Posterior vena cava (tissue), 2 donors: ENCODE data around the gene NEURL4. TPM values are rescaled to one million over a fixed set of nuclear protein-coding genes. Genes with fewer than 3 reads are reported as not detected.
"Not testable (repeated sequence)": the region's sequence is repeated elsewhere in the genome, so short reads cannot be mapped to it uniquely, and the experiment has no call there.

Experiments used
- DNase-seq: peaks from one replicate; pipeline ENCODE4 v3.0.0-alpha.2; 2020; ENCODE audit warnings: low spot score
- intact Hi-C, 2 donors: fragments of 100-400 bp; cut with DNase I; formaldehyde crosslinking; loops; one replicate each; pipeline versions ENCODE4 v1.14.1 to v1.14.2; 2022 to 2023
- total RNA-seq, 2 donors: library from RNA; stranded (reverse); fragmentation: NEBNext Ultra II Directional; extraction: Animal tissue kit (Norgen Biotek cat#: 25700); gene quantifications; one replicate each; pipeline ENCODE4 v1.2.1, GENCODE V29; 2021
- donor health status: DM: yes; HTN: yes; CAD: no.
- donor health status: DM: yes; HTN: yes; CAD: no.

The NEURL4 gene
- total RNA-seq, 2 donors from 2014 or later: 20.0 to 22.8 TPM

DNA sequence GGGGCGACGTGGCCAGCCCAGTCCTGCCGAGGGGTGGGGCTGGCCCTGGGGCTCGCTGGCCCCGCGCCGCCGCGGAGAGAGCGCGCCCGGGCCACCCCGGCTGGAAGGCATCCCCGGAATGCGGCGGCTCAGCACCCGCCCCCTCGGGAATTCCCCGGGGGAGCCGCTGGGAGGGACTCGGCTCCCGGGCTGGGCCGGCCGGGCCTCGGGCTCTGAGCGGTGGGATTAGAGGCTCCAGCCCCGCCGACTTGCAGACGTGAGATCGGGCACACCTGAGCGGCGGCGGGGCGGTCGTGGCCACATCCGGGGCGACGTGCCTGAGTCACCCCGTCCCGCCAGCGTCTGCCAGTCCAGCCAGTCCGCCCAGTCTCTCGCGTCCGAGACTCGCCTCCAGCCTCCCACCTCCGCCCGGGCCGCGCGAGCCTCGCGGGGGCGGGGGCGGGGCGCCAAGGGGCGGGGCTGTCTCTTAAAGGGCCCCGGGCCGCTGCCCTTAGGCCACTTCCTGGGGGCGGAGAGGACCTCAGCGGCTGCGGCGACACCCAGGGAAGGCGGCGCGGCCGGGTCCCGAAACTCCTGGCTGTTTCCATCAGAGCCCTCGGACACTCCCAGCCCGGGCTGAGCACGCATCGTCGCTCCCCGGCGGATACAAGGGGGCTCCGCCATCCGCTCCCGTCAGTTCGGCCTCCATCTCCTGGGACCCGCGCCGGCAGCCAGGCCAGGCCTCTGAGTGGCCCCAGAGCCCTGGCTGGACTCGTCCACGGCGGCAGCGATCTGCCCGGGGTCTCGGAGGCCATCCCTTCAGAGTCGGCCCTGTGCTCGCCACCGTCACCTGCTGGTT lies 22.7 kb upstream of the NEURL4 start, which contains the start of gene KCTD11:
TSS of gene KCTD11 (plus strand) at position 498 of the 838 bp plus-strand sequence.
- intact Hi-C loops: loop anchor here in 1 of 2 donors (10.0 kb wide), 2 partner anchors 83 to 213 kb away; partner anchors contain the start of genes FGF11, SENP3 and TMEM102
- DNase-seq: peak; percentile 98

DNA sequence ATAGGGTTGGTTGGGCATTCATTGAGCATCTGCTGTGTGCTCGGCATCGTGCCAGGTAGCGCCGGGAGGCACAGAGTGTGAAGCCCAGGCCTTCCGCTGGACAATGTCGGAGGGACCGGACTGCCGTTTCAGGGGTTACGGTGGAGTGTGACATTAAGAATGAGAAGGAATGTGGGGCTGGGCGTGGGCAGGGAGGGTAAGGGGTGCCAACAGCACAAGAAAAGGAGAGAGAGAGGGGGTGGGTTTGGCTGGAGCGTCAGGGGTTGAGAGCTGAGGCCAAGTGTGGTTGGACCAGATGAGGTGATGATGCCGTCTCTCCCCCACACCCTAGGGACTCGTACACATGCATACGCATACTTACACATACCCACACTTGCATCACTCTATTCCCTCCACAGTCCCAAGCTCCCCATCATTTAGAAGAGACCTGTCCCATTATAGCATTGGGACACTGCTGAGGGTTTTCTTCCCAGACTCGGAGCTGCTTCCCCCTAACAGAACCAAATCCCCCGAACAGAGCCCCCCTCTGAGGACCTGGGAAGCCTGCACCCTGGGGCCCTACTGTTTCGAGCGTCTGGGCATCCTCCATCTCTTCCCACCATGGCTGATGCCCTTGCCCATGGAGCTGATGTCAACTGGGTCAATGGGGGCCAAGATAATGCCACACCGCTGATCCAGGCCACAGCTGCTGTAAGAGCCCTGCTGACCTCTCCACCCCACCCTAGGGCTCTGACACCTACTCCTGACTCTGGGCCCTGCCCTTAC lies 19.5 kb upstream of the NEURL4 start:
- no peak for DNase-seq
- intact Hi-C loops: loop anchor here (5.0 to 10.0 kb wide), 2 partner anchors 54 to 96 kb away; partner anchors contain the start of genes CTDNEP1 (in 1 of the 2), ELP5 (in 1 of the 2) and YBX2 (in 1 of the 2)

DNA sequence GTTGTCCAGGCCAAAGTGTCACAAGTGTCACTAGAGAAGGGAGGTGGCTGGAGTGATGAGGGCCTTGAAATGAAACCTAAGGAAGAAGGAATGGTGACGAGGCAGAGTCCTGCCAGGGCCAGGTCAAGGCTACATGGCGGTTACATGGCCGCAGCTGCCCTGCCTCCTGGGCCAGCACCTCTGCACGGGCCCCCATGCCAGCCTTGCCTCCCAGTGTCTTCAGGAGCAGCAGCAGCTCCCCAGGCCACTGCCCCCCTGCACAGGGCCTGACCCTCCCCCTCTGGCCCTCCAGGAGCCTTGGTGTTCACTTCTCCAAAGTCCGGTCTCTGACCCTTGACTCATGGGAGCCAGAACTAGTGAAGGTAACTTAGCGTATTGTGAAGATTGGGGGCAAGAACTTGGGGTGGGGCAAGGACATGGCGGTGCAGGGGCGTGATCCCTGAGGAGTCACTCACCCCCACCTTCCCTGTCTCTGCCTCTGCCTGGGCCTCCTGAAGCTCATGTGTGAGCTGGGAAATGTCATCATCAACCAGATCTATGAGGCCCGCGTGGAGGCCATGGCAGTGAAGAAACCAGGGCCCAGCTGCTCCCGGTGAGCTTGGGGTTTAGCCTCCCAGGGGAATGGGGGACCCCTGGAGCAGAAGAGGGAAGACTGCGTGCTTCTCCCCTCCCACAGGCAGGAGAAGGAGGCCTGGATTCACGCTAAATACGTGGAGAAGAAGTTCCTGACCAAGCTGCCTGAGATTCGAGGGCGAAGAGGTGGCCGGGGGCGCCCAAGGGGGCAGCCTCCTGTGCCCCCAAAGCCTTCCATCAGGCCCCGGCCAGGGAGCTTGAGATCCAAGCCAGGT lies 18.7 kb upstream of the NEURL4 start:
- intact Hi-C loops: loop anchor here (5.0 to 10.0 kb wide), 2 partner anchors 53 to 96 kb away; partner anchors contain the start of genes CTDNEP1 (in 1 of the 2), ELP5 (in 1 of the 2) and YBX2 (in 1 of the 2)
- DNase-seq: no peak

DNA sequence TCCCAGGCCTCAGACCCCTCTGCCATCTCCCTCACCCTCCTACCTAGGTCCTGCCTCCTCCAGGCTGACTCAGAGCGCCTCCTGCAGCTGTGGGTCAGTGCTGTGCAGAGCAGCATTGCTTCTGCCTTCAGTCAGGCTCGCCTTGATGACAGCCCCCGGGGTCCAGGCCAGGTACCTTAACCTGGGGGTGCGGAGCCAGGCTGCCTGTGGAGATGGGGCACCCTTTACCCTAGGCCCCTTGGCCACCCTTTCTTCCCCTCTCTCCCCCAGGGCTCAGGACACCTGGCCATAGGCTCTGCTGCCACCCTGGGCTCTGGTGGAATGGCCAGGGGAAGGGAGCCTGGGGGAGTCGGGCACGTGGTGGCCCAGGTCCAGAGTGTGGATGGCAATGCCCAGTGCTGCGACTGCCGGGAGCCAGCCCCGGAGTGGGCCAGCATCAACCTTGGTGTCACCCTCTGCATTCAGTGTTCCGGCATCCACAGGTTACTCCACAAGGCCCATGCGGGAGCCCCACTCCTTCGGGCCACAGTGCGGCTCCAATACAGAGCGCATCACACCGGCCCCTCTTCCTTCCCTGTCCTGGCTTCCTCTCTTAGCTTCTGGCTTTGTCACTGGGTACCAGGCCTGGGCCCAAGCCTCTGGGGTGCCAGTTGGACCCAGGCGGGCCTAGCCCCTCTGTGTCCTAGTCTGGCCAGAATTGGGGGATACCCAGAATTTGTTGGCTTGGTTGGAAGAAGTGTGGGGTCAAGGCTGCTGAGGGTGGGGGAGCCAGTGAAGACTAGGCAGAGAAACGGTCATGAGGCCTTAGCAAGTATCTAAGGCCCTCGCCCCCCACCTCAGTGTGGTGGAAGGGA lies 17.9 kb upstream of the NEURL4 start:
- no peak for DNase-seq
- intact Hi-C loops: loop anchor here (5.0 to 10.0 kb wide), 2 partner anchors 52 to 95 kb away; partner anchors contain the start of genes CTDNEP1 (in 1 of the 2), ELP5 (in 1 of the 2) and YBX2 (in 1 of the 2)

DNA sequence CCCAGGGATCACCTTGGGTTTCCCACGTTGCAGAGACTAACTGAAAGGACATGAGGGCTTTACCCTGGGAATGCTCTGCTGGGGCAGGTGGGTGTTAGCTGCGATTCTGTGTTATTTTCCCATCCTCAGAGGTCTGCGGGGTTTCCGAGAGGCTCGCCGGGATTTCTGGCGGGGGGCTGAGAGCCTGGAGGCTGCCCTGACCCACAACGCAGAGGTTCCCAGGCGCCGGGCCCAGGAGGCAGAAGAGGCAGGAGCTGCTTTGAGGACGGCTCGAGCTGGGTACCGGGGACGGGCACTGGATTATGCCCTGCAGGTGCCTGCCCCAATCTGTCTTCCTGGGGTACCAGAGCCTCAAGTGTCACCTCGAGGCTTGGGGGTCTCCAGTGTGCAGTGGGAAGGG lies 14.1 kb upstream of the NEURL4 start:
- DNase-seq: no peak
- intact Hi-C loops: loop anchor here in 1 of 2 donors (10.0 kb wide), 1 partner anchor 48 kb away; the partner anchor contains the start of gene YBX2

DNA sequence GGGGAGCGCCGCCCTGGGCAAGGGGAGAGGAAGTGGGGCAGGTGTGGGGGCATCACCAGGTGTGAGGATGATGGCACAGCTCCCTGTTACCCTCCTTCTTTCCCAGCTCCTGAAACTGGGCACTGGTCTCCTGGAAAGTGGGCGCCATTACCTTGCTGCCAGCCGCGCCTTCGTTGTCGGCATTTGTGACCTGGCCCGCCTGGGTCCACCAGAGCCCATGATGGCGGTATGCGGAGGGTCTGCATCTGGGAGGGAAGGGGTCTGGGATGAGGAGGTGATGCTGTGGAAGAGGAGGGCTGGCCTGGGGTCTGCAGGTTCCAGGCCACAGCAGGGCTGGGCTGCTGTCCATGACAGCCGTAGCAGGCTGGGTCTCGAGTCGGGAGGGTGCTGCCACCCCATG lies 12.7 kb upstream of the NEURL4 start:
- intact Hi-C loops: loop anchor here in 1 of 2 donors (10.0 kb wide), 1 partner anchor 47 kb away; the partner anchor contains the start of gene YBX2
- DNase-seq: no peak

DNA sequence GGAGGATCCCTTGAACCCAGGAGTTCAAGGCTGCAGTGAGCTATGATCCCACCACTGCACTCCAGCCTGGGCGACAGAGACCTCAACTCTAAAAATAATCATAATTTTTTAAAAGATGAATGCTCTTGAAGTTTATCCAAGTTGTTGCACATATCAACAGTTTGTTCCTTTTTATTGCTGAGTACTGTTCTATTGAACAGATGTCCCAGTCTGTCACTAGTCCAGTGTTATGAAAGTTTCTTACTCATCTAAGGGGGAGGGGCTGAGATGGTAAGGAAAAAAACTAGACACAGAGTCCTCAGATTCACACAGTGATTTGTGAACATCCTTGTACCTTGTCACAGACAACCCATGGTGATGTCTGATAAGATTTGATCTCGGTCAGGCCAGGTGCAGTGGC lies 11.0 kb upstream of the NEURL4 start:
- intact Hi-C loops: loop anchor here in 1 of 2 donors (10.0 kb wide), 1 partner anchor 45 kb away; the partner anchor contains the start of gene YBX2
- no peak for DNase-seq

DNA sequence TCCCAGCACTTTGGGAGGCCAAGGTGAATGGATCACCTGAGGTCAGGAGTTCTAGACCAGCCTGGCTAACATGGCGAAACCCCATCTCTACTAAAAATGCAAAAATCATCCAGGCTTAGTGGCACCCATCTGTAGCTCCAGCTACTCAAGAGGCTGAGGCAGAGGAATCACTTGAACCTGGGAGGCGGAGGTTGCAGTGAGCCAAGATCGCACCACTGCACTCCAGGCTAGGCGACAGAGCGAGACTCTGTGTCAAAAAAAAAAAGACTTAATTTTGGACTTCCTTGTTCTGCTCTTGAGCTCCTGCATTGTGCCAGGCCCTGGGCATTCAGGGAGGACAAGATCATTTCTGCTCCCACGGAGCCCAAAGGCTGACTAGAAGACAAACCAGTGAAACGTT lies 8.5 kb upstream of the NEURL4 start:
- DNase-seq, intact Hi-C loops: not testable (repeated sequence)

DNA sequence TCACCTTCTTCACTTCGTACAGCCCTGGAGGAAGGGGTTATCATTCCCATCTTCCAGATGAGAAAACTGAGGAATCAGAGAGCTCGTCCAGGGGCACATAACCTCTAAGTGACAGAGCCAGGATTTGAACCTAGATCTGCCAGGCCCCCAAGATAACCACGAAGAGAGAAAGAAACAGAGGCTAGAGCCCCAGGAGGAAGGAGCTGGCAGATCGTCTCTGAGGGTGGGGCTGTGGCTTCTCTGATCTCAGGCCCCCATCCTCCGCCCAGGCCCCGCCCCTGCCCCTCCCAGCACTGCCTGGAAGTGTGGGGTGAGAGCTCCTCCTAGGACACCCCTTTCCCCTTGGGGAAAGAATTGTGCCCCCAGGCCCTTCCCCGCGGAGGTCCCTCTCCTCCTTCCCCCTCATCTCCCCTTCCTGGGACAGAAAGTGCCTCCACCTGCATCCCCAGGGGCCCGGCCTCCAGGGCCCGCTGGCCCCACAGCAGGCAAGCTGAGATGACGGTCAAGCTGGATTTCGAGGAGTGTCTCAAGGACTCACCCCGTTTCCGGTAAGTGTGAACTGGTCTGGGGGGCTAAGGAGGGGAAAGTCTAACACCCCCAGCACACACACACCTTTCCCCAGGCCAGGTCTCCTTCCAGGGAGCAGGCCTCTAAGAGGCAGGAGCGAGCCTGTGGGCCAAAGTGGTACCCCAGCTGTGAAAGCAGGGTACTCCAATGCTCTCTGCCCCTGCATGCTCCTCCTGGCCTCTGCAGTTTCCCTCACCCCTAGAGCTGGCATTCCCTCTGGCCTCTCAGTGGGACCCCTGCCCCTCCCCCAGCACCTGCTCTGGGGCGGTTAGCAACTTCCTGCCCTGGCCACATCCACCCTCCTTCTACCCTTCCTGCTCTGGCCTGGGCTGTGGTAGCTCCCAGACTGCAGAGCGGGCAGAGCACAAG lies 7.4 kb upstream of the NEURL4 start, which contains the start of gene ACAP1:
TSS of gene ACAP1 (plus strand) at position 290 of the 936 bp plus-strand sequence. CDS start at position 496, 206 bp downstream.
- intact Hi-C loops: no loop called here
- no peak for DNase-seq

DNA sequence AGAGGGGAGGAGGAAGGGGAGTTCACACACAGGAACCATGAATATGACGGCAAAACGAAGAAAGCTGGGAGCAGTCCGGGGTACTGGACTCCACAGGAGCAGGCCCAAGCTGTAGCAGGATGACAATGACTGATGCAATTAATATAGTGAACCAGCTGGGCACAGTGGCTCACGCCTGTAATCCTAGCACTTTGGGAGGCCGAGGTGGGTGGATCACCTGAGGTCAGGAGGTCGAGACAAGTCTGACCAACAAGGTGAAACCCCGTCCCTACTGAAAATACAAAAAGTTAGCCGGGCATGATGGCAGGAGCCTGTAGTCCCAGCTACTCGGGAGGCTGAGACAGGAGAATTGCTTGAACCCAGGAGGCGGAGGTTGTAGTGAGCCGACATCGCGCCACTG lies 6.6 kb upstream of the NEURL4 start:
- intact Hi-C loops, DNase-seq: not testable (repeated sequence)

DNA sequence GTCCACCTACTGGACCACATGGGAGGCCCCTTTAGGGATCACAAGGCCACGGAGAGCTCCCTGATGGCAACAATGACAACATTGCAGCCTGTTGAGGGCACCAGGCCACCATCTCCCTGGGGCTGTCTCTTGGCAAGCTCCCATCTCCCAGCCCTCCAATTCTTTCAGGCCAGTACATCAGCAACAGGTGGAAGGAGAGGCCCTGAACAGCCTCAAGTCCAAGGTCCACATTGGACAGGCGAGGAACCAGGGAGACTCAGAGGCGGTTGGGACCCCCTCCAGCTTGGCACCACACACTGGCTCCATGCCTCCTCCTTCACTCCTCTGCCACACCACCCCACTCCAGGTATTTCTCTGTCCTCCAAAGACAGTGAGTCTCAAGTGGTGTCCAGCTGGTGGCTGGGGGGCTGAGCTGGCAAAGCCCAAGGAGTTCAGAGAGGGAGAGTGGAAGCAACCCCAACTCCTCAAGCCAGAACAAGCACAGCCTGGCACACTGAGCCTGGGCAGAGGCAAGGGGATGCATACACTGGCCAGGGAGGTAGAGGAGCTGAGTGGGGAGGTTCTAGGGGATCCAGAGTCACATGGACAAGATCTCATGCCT lies 5.9 kb upstream of the NEURL4 start:
- no peak for DNase-seq
- intact Hi-C loops: no loop called here

DNA sequence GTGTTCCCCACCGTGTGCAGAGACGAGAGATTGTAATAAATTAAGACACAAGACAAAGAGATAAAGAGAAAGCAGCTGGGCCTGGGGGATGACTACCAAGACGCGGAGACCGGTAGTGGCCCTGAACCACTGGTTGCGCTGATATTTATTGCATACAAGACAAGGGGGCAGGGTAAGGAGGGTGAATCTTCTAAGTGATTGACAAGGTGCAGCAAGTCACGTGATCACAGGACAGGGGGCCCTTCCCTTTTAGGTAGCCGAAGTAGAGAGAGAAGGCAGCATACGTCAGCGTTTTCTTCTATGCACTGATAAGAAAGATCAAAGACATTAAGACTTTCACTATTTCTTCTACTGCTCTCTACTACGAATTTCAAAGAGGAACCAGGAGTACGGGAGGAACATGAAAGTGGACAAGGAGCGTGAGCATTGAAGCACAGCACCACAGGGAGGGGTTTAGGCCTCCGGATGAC lies 3.5 kb upstream of the NEURL4 start:
- intact Hi-C loops, DNase-seq: not testable (repeated sequence)

DNA sequence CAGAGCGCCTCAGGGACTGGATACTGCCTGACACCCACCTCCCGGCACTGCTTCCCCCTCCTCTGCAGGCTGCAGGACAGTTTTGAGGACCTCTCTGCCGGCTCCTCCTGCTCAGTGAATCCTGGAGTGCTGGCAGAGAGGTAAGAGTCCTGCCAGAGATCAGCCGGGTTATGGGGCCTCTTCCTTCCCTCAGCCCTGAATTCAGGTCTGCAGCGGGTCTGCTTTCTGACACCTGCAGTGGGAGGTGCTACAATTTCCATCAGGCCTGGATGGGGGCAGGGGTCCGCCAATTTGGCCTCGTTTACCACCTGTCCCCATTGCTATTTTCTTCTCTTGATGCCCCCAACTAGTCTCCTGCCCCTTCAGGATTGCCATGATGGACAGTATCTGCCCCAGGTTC lies 3.0 kb upstream of the NEURL4 start:
- intact Hi-C loops: no loop called here
- no peak for DNase-seq

DNA sequence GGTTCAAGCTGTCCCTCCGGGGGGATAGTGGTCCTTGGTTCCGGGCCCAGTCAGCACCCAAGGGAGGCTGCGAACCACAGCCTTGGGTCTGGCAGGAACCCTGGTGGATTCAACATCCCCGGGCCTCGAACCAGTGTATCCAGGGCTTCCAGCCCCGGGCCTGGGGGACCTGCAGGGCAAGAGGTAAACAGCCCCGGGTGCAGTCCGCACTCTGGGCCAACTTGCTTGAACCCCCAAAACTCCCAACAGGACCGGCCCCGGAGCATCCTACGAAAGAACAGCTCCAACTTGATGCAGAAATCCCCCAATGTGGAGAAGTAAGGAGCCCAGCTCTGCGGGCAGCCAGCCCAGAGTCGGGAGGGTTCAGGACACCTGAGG lies 1.5 kb upstream of the NEURL4 start:
- intact Hi-C loops: no loop called here
- no peak for DNase-seq

DNA sequence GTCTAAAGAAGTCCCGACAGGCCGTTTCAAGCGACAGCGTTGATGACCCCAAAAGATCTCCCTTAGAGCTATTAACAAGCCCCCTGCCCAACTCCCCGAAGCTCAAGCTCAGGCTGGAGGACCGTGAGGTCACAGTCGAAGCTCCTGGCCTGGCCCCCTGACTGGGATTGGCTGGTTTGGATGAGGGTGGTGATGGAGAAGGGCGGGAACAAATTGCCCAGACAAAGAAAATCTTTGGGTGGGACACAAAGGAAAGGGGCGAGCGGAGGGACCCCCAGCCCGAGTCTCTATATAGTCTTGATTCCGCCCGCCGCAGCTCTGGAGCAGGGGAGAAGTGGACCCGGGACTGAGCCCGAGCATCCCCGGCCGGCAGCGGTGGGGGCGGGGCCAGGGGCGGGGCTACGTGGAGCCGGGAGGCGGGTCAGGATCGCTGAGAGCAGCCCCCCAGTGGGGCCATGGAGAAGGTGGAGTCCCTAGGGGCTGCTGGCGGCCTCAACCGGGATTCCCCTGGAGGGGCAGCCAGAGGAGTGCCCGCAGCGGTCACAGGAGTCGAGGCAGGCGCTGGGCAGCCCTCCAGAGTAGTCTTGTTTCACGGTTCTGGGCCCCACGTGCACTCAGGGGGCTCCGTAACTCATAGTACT lies 982 bp upstream of the NEURL4 start:
- DNase-seq: peak; percentile 94
- intact Hi-C loops: no loop called here
